HG03439 (cell line): Measurements from ENCODE around the gene ACTG1.

ENCODE experiments used
- ATAC-seq: cut with Tn5 transposase; IDR thresholded peaks from one replicate; pipeline ENCODE4 v1.9.1; 2021; ENCODE audit warnings: mild to moderate bottlenecking, moderate library complexity; ENCODE audit not compliant: unreplicated experiment

The ACTG1 gene

DNA sequence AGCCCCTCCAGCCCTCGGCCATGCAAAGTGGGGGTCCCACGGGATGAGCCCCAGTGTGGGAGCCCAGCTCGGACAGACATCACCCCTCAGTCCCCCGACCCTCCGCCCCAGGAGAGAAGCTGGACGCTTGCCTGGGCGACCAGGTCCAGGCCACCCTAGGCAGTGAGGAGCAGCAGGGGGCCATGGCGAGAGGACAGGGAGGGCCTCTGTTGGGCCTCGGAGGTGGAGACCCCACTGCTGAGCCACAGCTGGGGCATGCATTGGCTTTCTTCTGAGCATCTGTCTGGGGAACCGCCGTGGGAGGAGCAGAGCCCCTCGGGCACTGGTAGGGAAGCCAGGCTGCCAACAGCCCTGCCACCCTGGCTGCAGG lies 13.0 kb downstream of the ACTG1 start:
- ATAC-seq, result no peak

DNA sequence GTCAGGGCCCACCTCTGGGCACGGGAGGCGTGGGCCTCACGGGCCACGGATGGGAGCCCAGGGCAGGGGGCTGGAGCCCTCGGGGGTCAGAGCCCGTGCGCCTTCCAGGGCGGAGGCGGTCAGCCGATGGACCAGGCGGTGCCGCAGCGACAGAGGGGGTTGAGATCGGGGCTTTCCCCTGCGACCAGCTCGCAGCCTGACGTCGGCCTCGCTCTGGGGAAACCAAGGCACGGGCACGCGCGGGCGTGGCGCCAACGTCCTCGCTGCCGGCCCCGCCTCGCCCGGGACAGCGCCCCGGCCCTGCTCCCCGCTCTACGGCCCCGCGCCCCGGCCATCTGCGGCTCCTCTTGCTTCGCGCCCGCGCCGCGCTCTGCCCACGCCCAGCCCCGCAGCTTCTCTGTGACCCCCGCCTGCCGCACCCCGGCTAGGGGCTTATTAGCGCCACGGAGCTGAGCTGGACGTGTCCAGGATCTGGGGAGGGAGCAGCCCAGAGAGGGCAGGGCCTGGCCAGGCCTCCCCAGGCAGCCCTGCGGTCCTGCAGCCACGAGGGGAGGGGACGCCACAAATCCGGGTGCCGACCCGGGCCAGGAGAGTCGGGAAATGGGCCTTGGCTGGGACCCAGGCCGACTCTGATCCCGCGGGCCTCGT lies 13.5 kb downstream of the ACTG1 start:
- no peak for ATAC-seq

DNA sequence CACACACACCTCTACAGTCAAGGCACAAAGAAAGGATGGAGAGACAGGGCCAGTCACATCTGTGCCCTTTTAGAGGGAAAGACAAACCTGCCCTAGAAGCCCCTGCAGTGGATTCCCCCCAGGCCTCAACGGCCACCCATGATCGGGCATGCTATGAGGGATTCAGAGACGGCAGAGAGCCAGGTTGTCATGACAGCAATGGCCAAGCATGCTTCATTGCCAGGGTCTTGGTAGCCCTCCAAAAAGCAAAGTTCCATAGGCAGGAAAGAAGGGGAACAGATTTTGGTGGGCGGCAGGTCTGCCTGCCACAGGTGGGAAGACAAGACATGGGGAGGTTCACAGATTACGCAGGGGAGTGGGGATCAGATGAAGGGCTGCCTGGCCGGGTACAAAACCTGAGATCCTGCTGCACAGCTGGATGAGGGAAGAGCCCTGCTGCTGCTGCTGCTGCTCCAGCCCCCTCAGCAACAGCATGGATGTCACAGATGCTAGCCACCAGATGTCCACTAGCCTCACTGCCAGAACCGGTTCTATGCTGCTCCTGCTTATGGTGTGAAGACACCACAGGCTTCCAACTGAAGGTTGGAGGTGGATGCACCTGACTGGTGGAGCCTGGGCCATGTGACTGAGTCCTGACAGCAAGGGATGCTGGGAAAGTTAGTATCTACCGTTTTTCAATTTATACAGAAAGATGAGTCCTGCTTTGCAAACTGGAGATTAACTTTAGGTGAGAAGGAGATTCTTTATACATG lies 17.8 kb downstream of the ACTG1 start:
- ATAC-seq, result no peak

DNA sequence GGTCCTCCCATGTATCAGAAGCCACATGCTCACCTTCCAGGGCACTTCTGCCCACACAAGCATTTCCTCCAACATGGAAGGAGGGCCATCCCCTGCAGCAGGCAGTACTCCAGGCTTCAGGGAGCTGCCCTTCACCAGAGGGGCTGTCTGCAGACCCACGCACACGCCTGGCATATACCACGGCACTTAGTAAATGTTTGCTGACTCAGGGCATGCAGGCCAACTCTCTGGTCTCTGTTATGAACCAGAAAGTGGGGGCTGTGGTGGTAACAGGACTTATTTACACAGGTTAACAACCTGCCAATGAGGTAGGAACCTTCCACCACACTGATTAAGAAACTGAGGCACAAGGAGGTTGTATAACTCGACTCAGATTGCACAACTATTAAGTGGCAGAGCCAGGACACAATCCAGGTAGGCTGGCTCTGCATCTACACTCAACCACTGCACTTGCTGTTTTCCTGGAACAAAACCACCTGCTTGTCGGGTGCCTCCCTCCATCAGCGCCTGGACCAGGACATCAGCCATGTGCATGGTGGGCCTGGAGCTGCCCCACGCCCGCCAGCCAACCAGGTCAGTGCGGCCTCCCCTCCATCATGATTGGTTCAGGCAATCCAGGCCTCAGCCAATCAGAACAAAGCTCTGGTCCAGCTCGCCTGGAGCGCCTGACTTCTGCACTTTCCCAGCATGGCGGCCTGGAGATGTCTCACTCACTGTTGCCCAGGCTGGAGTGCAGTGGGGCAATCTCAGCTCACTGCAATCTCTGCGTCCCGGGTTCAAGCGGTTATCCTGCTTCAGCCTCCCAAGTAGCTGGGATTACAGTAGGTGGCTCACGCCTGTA lies 19.2 kb downstream of the ACTG1 start:
- ATAC-seq, result no peak

DNA sequence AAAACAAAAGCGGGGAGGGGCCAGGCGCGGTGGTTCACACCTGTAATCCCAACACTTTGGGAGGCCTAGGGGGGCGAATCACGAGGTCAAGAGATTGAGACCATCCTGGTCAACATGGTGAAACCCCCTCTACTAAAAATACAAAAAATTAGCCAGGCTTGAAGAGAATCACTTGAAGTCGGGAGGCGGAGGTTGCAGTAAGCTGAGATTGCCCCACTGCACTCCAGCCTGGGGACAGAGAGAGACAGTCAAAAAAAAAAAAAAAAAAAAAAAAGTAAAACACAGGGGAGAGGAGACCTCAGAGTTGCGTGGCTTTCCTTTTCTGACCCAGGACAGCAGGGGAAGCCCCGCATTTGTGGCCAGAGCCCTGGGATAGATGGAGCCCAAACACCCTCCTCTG lies 19.9 kb downstream of the ACTG1 start:
- no peak for ATAC-seq

DNA sequence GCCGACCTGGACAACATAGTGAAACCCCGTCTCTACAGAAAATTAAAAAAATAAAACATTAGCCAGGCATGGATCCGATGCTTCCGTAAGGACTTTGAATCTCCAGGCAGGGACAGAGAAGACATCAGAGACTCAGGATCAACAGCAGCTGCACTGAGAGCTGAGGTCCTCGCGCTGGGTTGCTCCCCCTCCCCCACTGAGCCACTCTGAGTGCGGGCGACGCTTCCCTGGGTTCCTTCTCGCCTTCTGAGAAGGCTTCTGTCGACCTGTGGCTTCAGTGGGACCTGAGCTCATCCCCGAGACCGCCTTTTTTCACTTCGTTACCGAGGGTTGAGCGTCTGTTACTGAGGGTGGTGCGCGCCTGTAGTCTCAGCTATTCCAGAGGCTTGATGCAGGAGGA lies 20.4 kb downstream of the ACTG1 start:
- ATAC-seq, result no peak

DNA sequence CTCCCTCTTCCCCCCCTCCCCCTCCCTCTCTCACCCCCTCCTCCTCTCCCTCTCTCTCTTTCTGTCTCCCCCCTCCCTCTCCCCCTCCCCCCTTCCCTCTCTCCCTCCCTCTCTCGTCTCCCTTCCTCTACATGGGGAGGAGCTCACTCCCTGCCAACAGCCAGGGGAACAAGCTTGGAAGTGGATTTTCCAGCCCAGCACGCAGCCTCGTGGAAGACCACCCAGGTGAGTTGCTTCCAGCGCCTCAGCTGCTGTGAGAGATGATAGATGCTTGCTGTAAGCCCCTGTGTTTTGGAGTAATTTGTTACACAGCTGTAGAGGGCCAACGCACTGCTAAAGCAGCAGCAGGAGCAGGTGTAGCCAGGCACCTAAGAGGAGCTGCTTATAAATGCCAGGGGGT lies 20.8 kb downstream of the ACTG1 start:
- no peak for ATAC-seq

DNA sequence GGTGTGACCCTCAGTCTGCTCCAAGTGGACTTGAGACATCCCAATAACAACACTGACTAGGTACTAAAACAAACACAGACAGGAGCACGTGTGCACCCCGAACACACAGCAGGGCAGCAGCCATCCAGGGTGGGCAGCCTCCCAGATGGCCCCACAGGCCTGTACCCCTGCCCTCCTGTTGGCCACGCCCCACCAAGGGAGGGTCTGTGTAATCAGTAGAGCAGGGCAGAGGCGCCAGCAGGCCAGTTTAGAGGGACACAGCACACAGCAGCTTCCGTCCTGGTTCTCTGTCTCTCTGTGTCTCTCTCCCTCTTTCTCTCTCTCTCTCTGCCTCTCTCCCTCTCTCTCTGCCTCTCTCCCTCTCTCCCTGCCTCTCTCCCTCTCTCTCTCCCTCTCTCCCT lies 21.4 kb downstream of the ACTG1 start:
- no peak for ATAC-seq

DNA sequence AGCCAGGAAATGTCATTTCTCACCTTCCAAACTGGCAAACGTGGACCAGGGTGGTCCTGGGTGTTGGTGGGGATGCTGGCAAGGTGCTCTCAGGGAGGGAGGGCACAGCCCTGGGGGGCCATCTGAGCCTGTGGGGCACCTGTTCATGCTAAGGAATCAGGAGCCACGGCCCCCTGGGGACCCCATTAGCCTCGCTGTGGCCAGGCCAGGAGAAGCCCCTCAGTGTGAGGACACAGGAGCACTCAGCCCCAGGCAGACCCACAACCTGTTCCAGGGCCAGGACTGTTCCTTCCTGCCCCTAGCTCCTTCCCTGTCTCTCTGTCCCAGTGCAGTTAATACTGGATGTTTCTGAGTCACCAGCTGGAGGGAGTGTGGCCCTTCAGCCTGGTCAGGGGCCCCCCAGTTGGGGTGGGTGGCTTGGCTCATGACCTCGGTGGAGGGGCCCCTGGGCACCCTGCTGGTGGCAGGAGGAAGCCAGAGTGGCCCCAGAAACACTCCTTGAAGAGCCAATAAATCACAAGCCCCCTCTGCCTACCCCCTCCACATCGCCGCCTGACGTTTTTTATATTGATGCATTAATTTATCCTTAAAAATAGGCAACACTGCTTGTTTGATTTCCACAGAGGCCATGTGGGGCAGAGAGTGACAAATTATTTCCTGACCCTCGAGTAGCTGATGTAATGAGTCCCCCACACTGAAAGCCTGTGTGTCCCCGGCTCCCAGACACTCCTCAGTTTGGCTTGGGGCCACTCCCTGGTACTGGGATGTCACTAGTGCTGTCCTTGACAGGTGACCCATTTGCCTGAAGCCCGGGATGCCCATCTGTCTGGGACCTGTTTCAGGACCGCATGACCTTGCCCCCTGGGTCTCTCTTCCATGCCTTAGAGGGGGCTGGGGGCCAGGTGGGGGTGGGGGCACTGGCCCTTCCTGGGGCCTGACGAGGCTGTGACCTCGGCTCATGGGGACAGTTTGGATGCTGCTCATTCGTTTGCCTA lies 22.3 kb downstream of the ACTG1 start:
- no peak for ATAC-seq

DNA sequence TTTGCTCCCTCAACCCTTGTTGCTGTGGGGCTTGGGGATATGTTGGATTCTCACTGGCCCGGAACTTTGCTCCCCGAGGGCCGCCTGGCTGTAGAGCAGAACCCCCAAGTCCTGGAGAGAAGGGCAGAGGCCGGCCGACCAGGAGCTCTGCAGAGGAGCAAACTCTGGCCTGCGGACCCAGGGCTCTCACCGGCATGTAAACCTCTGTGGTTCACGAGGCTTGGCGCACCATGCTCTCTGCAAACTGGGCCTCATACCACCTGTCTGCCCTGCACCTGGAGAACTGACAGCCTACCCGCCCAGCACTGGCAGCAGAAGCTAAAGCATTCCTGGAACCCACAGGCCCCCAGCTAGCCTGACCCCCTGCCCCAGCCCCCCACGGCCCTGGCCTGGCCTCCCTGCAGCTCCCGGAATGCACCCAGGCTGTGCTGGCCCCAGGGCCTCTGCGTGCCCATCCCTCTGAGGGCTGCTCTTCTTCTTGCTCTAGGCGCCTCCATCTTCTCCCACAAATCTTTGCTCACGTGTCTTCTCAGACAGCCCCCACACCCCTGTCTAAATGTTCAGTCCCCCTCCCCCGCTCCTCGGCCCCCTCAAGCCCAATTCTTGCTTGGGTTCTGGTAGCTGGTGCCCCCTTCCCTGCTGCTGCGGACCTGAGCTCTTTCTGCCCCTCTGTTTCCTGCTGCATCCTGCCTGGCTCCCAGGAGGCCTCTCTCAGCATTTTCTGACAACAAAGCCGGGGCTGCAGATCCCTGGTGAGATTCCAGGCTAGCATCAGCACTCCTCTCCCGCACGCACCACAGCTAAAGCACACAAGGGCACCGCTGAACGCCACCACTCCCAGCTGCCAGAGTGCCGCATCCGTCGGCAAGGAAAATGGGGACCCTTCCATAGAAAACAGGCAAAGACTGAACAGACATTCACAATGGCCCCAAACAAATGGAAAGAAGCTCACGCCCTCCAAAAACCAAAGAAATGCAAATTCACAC lies 23.3 kb downstream of the ACTG1 start:
- ATAC-seq, result no peak

DNA sequence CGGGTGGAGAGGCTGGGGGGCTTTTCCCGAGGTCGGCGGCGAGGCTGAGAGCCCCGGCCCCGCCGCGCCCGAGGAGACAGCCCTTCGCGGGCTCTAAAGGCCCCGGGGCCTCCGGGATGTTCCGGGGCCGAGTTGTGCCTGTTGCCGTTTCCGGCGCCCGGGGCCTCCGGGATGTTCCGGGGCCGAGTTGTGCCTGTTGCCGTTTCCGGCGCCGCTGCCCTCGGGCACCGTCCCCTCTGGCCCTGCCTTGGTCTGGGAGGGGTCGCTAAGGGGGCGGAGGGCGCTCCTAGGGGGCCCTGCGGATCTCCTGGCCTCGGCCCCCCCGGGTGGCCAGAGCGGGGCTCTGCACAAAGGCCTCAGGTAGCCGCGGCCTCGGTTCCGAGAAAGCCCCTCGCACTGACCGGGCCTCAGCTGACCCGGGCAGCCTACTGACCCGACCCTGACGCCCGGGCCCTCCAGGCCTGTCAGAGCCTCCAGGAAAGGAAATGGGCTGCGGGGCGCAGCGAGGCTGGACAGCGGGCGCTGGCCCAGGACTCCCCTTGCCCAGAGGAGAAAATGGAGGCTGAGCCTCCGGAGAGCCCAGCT lies 24.2 kb downstream of the ACTG1 start:
- ATAC-seq, result no peak

DNA sequence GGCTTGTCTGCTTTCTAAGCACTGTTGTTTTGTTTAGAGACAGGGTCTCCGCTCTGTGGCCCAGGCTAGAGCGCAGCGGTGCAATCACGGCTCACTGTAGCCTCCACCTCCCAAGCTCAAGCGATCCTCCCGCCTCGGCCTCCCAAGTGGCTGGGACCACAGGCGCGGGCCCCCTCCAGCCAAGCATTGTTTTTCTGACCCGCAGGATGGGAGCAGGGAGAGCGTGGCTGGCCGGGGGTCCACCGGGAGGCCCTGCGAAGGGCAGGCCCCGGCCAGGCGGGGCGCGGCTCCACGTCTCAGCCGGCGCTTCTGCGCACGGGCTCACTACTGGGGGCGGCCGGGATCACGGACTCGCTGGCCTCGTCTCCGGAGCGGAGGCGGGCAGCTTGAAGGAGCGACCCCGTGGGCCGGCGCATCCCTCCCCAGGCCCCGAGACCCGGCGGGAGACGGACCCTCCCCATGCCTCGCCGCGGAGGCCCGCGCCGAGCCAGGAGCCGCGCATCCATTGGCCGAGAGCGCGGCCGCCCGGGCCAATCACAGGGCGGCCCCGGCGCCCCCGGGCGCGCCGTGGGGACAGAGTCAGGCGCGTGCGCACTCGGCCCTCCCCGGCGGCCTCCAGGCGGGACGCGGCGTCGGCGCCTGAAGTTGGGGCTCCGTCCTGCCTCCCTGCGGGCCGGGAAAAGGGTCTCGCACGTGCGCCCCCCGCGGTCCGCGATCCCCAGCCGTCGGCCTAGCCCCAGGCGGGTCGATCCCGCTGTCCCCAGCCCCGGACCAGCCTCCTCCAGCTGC lies 24.9 kb downstream of the ACTG1 start:
- ATAC-seq, result no peak

DNA sequence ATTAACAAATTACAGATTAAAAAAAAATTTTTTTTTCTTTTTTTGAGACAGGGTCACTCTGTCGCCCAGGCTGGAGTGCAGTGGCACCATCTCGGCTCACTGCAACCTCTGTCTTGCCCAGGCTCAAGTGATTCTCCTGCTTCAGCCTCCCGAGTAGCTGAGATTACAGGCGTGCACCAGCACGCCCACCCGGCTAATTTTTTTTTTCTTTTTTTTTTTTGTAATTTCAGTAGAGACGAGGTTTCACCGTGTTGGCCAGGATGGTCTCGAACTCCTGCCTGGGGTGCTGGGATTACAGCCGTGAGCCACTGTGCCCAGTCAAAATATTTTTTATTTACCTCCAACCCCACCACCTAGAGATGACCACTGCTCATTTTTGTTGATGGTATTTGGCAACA lies 25.5 kb downstream of the ACTG1 start:
- ATAC-seq, result no peak

DNA sequence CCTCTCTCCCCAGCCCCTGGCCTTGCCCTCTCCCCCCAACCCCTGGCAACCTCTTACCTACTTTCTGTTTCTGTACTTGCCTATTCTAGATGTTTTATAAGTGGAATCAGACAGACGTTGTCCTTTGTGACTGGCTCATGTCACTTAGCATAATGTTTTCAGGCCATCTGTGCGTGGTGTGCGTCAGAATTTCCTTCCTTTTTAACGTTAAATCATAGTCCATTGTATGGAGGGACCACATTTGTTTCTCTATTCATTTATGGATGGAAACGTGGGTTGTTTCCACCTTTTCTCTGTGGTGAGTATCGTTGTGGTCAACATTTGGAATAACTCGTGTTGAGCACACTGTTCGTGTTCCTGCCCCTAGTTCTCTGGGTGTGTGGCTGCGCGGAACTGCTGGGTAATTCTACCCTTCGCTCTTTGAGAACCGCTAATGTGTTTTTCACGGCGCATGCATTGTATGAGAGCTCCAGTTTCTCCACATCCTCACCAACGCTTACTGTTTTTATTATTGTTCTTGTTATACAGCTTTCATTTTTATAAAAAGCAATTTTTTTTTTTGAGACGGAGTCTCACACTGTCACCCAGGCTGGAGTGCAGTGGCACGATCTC lies 26.3 kb downstream of the ACTG1 start:
- ATAC-seq, result no peak

DNA sequence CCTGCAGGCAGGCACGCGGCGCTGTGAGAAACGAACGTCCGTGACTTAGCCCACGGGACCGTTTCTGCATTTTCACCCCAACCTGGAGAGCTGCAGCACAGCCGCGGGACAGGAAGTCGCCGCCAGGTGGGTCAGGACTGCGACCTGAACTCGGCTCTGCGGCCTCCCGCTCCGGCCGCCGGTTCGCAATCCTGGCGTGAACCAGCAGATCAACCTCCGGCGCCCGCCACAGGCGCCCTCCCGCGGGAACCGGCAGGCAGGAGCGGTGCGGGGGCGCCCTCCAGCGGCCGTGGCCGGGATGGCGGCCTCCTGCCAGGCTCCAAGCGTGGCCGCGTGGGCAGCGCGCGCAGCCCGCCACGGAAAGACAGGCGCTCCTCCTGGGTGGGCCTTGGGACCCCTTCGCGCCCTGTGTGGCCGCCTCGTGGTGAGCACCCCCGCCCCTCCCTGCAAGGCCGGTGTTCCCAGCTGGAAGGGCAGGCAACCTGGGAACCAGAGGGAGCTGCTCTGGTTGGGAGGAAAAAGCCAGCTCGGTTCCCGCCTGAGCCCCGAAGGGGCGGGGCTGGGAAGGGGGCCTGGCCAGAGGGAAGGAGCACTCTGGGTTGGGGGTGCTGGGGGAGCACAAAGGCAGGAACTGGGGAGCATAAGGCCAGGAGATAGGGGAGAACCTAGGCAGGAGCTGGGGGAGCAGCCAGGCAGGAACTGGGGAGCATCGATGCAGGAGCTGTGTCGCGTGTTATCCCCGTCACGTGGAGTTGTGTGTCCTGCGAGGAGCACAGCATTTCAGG lies 28.2 kb downstream of the ACTG1 start:
- peak; percentile 68 for ATAC-seq

DNA sequence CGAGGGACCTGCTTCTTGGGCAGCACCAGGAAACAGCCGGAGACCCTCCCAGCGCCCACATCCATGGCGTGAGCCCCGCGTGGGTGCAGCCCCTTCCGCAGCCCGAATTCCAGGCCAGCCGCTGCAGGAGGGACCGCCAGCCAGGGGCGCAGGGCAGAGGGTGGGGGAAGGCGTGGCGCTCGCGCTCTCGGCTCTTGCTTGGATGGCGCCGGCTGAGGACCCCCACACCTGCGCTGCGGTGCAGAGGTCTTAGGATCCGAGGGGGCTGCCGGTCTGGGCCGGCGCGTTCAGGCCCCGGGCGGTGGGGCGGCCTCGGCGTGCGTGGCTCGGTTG lies 28.8 kb downstream of the ACTG1 start:
- no peak for ATAC-seq

DNA sequence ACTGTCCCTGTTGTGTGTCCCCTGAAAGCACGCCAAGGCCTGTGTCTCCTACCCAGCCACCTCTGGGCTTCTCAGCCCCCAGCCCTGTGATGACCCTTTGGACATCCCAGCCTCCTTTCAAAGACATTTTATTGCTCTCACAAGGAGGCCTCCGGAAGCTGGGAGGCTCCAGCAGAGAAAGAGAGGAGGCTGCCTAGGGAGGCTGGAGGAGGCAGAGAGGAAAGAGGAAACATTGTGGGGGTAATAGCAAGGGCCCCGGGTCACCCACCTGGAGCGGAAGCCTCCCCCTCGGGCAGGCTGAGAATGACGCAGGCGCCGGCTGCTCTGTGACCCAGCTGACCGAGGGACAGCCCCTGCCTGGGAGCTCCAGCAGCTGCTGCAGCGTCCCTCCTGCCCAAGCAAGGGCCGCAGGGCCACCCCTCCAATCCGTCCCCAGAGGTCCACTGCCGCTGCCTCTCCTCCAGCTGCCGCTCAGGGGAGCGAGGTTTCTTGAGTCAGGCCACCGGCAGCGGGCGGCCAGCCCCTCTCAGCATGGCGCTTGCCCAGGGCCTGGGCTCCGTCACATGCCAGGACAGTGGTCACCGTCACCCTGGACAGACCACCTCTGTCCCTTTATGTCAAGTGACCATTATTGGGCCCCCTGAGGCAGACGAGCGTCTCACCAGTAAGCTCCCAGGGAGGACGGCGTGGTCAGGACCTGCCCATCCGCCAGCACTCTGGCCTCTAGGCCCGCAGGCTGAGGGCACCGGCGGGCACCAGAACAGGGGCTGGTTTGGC lies 29.3 kb downstream of the ACTG1 start:
- no peak for ATAC-seq
